ENCODE results near the gene DCC. TPM values are rescaled to one million over a fixed set of nuclear protein-coding genes. Genes with fewer than 3 reads are reported as not detected.

DCC gene
- total RNA-seq, 1 experiment from 2014 or later, result not detected

DNA sequence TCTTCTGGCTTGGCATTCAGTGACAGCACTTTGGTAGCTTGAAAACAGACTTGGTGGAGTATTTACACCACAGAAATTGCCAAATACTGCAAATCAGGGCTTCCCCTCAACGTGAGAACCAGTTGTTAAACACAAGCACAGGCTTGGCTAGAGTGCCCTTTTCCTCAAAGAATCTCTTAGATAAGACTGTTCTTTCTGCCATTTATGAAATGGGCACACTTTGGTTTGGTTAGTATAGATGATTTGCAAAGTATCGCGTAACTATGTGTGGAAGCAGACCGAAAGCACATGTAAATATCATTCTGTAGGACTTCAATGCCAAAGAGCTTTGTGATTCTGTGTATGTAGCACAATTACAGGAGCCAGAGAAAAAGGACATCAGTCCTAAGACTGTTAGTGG is 308.2 kb downstream of the DCC start:
- ChIA-PET RAD21 (ENCODE audit: low non-redundant PET in 1 of 2, low total read pairs in 2 of 2, uncharacterized antibody in 2 of 2, unreplicated experiment in 2 of 2) (no interaction called here), CTCF (no interaction called here), POLR2A (no interaction called here)
- DNase-seq (ENCODE audit: low read depth, low spot score) (no peak), ATAC-seq (no peak)
- no peaks in the 10 kb centered on the region for H3K4me1 ChIP-seq (ENCODE audit: control insufficient read depth in 1 of 2, insufficient read depth in 2 of 2, low read length in 2 of 2)
- no peak overlapping the region for H3K9ac ChIP-seq (ENCODE audit: low read length)
- H3K27ac ChIP-seq (ENCODE audit: low read depth, low read length), result no peak overlapping the region
- no peaks in the 10 kb centered on the region for H4K20me1 ChIP-seq (ENCODE audit: insufficient read depth)
- H2AFZ ChIP-seq (ENCODE audit: low read depth, low read length, poor library complexity, severe bottlenecking), result no peak overlapping the region
- no peak overlapping the region for H3K4me2 ChIP-seq (ENCODE audit: low read length)
- intact Hi-C loops (cut with micrococcal nuclease), result no loop called here
- H3K9me2 ChIP-seq (ENCODE audit: insufficient read depth), result no peaks in the 10 kb centered on the region
- TF ChIP-seq POLR2A (IDR thresholded peaks at IDR 0.05; ENCODE audit: borderline replicate concordance, extremely low read depth, insufficient read depth, insufficient read length) (no peak), TCF7L2 (IDR thresholded peaks at IDR 0.05; ENCODE audit: borderline replicate concordance, extremely low read depth, insufficient read depth, insufficient read length) (no peak), ZFX (IDR thresholded peaks at IDR 0.05) (no peak), POLR2AphosphoS5 (IDR thresholded peaks at IDR 0.05; ENCODE audit: low read depth, low read length) (no peak)
- TF ChIP-seq, protein P1, sequence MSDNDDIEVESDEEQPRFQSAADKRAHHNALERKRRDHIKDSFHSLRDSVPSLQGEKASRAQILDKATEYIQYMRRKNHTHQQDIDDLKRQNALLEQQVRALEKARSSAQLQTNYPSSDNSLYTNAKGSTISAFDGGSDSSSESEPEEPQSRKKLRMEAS (IDR thresholded peaks at IDR 0.05), result no peak
- H3K27me3 ChIP-seq (ENCODE audit: insufficient read depth, low read length), result no peaks in the 10 kb centered on the region
- no peak overlapping the region for H3K4me3 ChIP-seq (replicated peaks in 1 of 2; ENCODE audit: low read depth in 1 of 2, low read length in 2 of 2)
- no peaks in the 10 kb centered on the region for H3K36me3 ChIP-seq (ENCODE audit: control insufficient read depth in 1 of 2, insufficient read depth in 2 of 2, low read length in 2 of 2)
- no TSS peak for BruUV-seq (replicated peaks)
- H3K9me3 ChIP-seq (ENCODE audit: control insufficient read depth in 1 of 2, insufficient read depth in 1 of 2, low read depth in 1 of 2, low read length in 2 of 2), result peaks cover 0 to 16% of the 10 kb centered on the region in 2 experiments; a peak in 2 of 4 replicates
- no peaks in the 10 kb centered on the region for H3K79me2 ChIP-seq (ENCODE audit: insufficient read depth, low read length)

DNA sequence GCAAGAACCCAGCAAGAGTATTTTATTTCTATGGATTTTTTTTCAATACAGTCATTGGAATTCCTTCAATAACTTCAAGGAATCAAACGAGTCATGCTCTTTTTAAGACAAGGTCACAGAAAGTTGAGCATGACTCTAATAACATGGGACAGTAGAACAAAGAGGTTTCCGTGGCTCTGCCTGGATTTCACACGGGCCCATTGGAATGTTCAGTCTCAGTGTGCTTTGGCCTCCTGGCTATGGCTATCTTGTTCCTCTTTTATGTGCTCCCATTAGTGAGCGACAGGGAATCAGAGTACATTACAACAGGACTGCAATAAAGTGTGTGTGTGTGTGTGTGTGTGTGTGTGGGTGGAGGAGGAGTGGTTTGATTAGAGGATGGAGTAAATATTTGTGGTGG is 312.4 kb downstream of the DCC start:
- no peaks in the 10 kb centered on the region for H4K20me1 ChIP-seq (ENCODE audit: insufficient read depth)
- peaks cover 3 to 13% of the 10 kb centered on the region in 2 experiments; a peak in 2 of 4 replicates for H3K9me3 ChIP-seq (ENCODE audit: control insufficient read depth in 1 of 2, insufficient read depth in 1 of 2, low read depth in 1 of 2, low read length in 2 of 2)
- DNase-seq (ENCODE audit: low read depth, low spot score) (no peak), ATAC-seq (no peak)
- H3K36me3 ChIP-seq (ENCODE audit: control insufficient read depth in 1 of 2, insufficient read depth in 2 of 2, low read length in 2 of 2), result no peaks in the 10 kb centered on the region
- ChIA-PET POLR2A (no interaction called here), CTCF (no interaction called here), RAD21 (ENCODE audit: low non-redundant PET in 1 of 2, low total read pairs in 2 of 2, uncharacterized antibody in 2 of 2, unreplicated experiment in 2 of 2) (no interaction called here)
- no peak overlapping the region for H2AFZ ChIP-seq (ENCODE audit: low read depth, low read length, poor library complexity, severe bottlenecking)
- BruUV-seq (replicated peaks), result no TSS peak
- no peaks in the 10 kb centered on the region for H3K4me1 ChIP-seq (ENCODE audit: control insufficient read depth in 1 of 2, insufficient read depth in 2 of 2, low read length in 2 of 2)
- no peaks in the 10 kb centered on the region for H3K9me2 ChIP-seq (ENCODE audit: insufficient read depth)
- H3K79me2 ChIP-seq (ENCODE audit: insufficient read depth, low read length), result no peaks in the 10 kb centered on the region
- no peak overlapping the region for H3K4me3 ChIP-seq (replicated peaks in 1 of 2; ENCODE audit: low read depth in 1 of 2, low read length in 2 of 2)
- H3K9ac ChIP-seq (ENCODE audit: low read length), result no peak overlapping the region
- intact Hi-C loops (cut with micrococcal nuclease), result no loop called here
- H3K27ac ChIP-seq (ENCODE audit: low read depth, low read length), result no peak overlapping the region
- no peaks in the 10 kb centered on the region for H3K27me3 ChIP-seq (ENCODE audit: insufficient read depth, low read length)
- H3K4me2 ChIP-seq (ENCODE audit: low read length), result no peak overlapping the region
- no peak for TF ChIP-seq CEBPB (IDR thresholded peaks at IDR 0.05; ENCODE audit: low read depth)
- no peak for TF ChIP-seq CBX3 (IDR thresholded peaks at IDR 0.05; ENCODE audit: low read depth)
- TF ChIP-seq, protein P2, sequence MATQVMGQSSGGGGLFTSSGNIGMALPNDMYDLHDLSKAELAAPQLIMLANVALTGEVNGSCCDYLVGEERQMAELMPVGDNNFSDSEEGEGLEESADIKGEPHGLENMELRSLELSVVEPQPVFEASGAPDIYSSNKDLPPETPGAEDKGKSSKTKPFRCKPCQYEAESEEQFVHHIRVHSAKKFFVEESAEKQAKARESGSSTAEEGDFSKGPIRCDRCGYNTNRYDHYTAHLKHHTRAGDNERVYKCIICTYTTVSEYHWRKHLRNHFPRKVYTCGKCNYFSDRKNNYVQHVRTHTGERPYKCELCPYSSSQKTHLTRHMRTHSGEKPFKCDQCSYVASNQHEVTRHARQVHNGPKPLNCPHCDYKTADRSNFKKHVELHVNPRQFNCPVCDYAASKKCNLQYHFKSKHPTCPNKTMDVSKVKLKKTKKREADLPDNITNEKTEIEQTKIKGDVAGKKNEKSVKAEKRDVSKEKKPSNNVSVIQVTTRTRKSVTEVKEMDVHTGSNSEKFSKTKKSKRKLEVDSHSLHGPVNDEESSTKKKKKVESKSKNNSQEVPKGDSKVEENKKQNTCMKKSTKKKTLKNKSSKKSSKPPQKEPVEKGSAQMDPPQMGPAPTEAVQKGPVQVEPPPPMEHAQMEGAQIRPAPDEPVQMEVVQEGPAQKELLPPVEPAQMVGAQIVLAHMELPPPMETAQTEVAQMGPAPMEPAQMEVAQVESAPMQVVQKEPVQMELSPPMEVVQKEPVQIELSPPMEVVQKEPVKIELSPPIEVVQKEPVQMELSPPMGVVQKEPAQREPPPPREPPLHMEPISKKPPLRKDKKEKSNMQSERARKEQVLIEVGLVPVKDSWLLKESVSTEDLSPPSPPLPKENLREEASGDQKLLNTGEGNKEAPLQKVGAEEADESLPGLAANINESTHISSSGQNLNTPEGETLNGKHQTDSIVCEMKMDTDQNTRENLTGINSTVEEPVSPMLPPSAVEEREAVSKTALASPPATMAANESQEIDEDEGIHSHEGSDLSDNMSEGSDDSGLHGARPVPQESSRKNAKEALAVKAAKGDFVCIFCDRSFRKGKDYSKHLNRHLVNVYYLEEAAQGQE (IDR thresholded peaks at IDR 0.05; ENCODE audit: low read depth), result no peak
- TF ChIP-seq, protein P3, sequence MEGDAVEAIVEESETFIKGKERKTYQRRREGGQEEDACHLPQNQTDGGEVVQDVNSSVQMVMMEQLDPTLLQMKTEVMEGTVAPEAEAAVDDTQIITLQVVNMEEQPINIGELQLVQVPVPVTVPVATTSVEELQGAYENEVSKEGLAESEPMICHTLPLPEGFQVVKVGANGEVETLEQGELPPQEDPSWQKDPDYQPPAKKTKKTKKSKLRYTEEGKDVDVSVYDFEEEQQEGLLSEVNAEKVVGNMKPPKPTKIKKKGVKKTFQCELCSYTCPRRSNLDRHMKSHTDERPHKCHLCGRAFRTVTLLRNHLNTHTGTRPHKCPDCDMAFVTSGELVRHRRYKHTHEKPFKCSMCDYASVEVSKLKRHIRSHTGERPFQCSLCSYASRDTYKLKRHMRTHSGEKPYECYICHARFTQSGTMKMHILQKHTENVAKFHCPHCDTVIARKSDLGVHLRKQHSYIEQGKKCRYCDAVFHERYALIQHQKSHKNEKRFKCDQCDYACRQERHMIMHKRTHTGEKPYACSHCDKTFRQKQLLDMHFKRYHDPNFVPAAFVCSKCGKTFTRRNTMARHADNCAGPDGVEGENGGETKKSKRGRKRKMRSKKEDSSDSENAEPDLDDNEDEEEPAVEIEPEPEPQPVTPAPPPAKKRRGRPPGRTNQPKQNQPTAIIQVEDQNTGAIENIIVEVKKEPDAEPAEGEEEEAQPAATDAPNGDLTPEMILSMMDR (IDR thresholded peaks at IDR 0.05 in 2 of 3, conservative IDR thresholded peaks at IDR 0.05 in 1 of 3; ENCODE audit: borderline replicate concordance in 1 of 3, insufficient read depth in 1 of 3, low read depth in 2 of 3, low read length in 2 of 3), result no peak
- no peak for TF ChIP-seq ZNF274 (IDR thresholded peaks at IDR 0.05; ENCODE audit: low read depth, low read length)
- no peak for TF ChIP-seq POLR2AphosphoS5 (IDR thresholded peaks at IDR 0.05; ENCODE audit: low read depth, low read length)
- TF ChIP-seq ZFX (IDR thresholded peaks at IDR 0.05), result no peak
- TF ChIP-seq, protein P4, sequence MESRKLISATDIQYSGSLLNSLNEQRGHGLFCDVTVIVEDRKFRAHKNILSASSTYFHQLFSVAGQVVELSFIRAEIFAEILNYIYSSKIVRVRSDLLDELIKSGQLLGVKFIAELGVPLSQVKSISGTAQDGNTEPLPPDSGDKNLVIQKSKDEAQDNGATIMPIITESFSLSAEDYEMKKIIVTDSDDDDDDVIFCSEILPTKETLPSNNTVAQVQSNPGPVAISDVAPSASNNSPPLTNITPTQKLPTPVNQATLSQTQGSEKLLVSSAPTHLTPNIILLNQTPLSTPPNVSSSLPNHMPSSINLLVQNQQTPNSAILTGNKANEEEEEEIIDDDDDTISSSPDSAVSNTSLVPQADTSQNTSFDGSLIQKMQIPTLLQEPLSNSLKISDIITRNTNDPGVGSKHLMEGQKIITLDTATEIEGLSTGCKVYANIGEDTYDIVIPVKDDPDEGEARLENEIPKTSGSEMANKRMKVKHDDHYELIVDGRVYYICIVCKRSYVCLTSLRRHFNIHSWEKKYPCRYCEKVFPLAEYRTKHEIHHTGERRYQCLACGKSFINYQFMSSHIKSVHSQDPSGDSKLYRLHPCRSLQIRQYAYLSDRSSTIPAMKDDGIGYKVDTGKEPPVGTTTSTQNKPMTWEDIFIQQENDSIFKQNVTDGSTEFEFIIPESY (IDR thresholded peaks at IDR 0.05; ENCODE audit: extremely low read depth, insufficient replicate concordance, low read length), result no peak
- TF ChIP-seq EZH2 (IDR thresholded peaks at IDR 0.05), result no peak
- no peak for TF ChIP-seq SIN3A (IDR thresholded peaks at IDR 0.05; ENCODE audit: low read depth)

All from HCT116 (cell line).